Measurements from ENCODE around the gene ATAD3A.

GRCh38 chr1:1521331-1521730 is 9.4 kb downstream of the ATAD3A start:
- no peak for TF ChIP-seq CTCF (IDR thresholded peaks at IDR 0.05)
- TF ChIP-seq POLR2A (IDR thresholded peaks at IDR 0.05) = no peak

Data from ovary (tissue), 3 donors.